Body of pancreas (tissue), 4 donors: ENCODE results near the gene TBX21. TPM values are rescaled to one million over a fixed set of nuclear protein-coding genes. Genes with fewer than 3 reads are reported as not detected.

Source experiments
- ATAC-seq: fragments of 150-250 bp; one replicate; pipeline ENCODE4 v1.9.1; 2016
- DNase-seq, 4 donors: peaks; one replicate each; pipeline ENCODE4 v3.0.0-alpha.2; 2019
- H3K27ac ChIP-seq, 4 donors: fragments of 200-600 bp; sonication (generic); 1 replicate in 3 of 4; 2 replicates in 1 of 4; pipeline versions ENCODE4 v1.5.1 to v1.6.1; 2016 to 2019; ENCODE audit warnings: mild to moderate bottlenecking in 1 of 4, mixed read lengths in 1 of 4, moderate library complexity in 1 of 4
- H3K27me3 ChIP-seq, 2 donors: fragments of 200-600 bp; sonication (generic); one replicate each; pipeline ENCODE4 v1.6.0; 2016; ENCODE audit warnings: mild to moderate bottlenecking in 1 of 2
- H3K36me3 ChIP-seq, 2 donors: fragments of 200-600 bp; sonication (generic); replicated peaks in 1 of 2; 2 replicates each; pipeline ENCODE4 v1.5.1; 2016; ENCODE audit warnings: low read depth in 2 of 2; ENCODE audit not compliant: insufficient read depth in 1 of 2
- H3K4me1 ChIP-seq: fragments of 200-600 bp; sonication (generic); one replicate; pipeline ENCODE4 v1.6.0; 2016
- H3K4me3 ChIP-seq, 2 donors: fragments of 200-600 bp; sonication (generic); 1 replicate in 1 of 2; 2 replicates in 1 of 2; pipeline ENCODE4 v1.5.1; 2016 to 2019
- H3K9me3 ChIP-seq, 3 donors: fragments of 200-600 bp; sonication (generic); 1 replicate in 2 of 3; 2 replicates in 1 of 3; pipeline ENCODE4 v1.5.1; 2016
- POLR2A ChIP-seq, 3 donors: fragments of 450-650 bp; IDR thresholded peaks; one replicate each; pipeline ENCODE4 v1.6.1; 2016; ENCODE audit warnings: antibody characterized with exemption in 3 of 3, mild to moderate bottlenecking in 2 of 3
- WGBS, 2 donors: methylation state at CpG; one replicate each; pipeline ENCODE4 v1.1.5; 2017; 5-methylcytosine and 5-hydroxymethylcytosine counted together
- intact Hi-C: fragments of 100-400 bp; cut with DNase I; formaldehyde crosslinking; loops from one replicate; pipeline ENCODE4 v1.15.1; 2023
- total RNA-seq, 2 donors: library from RNA; depleted of rRNA; stranded (reverse); fragments of >200 nt; gene quantifications; one replicate each; pipeline ENCODE4 v1.1.0, GENCODE V29; 2016
- TF ChIP-seq, protein P1 (sequence below), 7 experiments: fragments of 450-650 bp in 4 of 7; fragments of 200-600 bp in 3 of 7; sonication (generic) in 3 of 7; IDR thresholded peaks; one replicate each; pipeline ENCODE4 v1.5.1; 2016 to 2019; ENCODE audit warnings: antibody characterized with exemption in 7 of 7

TBX21 gene
- total RNA-seq, 2 donors from 2014 or later: 1.0 TPM; not detected in 1

DNA sequence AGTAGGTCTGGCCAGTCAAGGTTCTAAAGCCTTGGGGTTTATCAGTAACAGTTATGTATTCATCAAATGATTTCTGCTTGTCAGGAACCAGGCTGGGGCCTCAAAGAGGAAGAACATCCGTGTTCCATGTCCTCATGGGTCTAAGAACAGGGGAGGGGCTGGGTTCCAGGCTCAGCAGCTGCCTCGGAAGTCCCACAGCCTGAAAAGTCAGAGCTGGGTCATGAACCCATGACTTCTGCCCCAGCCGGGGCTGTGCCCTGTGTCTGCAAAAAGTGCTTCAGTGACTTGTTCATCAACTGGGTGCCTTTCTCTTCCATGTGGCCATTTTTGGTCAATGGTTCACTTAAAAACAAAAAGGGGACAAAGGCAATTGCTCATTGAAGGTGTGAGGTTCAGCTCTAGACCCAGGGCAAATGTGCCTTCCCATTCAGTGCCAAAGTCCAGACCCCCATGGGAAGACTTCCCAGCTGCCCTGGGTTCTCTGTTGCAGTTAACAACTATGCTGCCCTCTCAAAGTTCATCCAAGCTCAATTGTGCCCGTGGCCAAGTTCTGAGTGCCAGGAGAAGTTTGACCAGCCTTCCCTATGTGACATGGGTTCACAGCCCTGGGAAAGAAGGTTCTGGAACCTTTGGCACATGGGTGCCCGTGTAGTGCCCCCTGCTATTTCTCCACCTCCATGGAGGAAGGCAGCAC, 20.6 kb upstream of the TBX21 start:
- no peak for ATAC-seq
- intact Hi-C loops: no loop called here
- no peaks in the 10 kb centered on the region for H3K27me3 ChIP-seq
- H3K9me3 ChIP-seq: no peaks in the 10 kb centered on the region
- TF ChIP-seq POLR2A (IDR thresholded peaks at IDR 0.05): no peak
- TF ChIP-seq, protein P1, sequence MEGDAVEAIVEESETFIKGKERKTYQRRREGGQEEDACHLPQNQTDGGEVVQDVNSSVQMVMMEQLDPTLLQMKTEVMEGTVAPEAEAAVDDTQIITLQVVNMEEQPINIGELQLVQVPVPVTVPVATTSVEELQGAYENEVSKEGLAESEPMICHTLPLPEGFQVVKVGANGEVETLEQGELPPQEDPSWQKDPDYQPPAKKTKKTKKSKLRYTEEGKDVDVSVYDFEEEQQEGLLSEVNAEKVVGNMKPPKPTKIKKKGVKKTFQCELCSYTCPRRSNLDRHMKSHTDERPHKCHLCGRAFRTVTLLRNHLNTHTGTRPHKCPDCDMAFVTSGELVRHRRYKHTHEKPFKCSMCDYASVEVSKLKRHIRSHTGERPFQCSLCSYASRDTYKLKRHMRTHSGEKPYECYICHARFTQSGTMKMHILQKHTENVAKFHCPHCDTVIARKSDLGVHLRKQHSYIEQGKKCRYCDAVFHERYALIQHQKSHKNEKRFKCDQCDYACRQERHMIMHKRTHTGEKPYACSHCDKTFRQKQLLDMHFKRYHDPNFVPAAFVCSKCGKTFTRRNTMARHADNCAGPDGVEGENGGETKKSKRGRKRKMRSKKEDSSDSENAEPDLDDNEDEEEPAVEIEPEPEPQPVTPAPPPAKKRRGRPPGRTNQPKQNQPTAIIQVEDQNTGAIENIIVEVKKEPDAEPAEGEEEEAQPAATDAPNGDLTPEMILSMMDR (IDR thresholded peaks at IDR 0.05): no peak
- no peaks in the 10 kb centered on the region for H3K36me3 ChIP-seq
- WGBS, 2 donors: 50 to 75% methylated on average over 2 to 5 of the region's 5 CpGs
- H3K27ac ChIP-seq: no peak overlapping the region
- DNase-seq: no peak
- no peaks in the 10 kb centered on the region for H3K4me1 ChIP-seq
- H3K4me3 ChIP-seq: no peak overlapping the region

DNA sequence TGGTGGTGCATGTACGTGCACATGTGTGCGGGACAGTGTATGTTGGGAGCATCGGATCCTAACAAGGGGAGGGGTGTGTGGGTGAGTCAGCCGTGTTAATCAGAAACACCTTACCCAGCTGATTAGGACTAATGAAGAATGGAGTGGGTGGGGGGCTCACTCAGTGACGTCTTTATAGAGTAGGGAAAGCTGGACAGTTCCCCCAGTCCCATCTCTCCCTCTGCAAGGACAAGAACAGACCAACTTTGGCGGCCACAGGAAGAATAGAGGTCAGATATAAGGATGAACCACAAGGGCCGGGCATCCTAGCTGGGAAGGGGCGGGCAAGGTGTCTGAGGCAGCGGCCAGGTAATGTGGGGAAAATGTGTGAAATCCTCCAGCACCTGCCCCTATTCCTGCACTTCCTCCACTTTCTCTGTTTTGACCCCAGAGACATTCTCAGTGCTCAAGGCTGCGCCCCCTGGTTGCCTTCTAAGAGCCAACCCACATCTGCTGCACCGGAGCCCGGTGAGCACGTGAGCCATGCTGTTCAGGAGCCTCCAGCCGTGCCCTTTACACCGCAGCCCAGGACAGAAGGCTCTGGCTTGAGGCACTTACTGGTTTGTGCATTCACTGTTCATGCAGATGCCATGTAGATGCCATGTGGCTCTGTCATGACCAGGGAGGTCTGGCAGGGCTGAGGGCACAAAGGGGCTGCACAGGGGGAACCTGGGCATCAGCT, 18.9 kb upstream of the TBX21 start:
- 39 to 43% methylated on average over 14 to 15 of the region's 15 CpGs for WGBS, 2 donors
- Histone ChIP-seq H3K36me3 (no peaks in the 10 kb centered on the region), H3K4me1 (no peaks in the 10 kb centered on the region), H3K4me3 (no peak overlapping the region), H3K27me3 (no peaks in the 10 kb centered on the region), H3K9me3 (no peaks in the 10 kb centered on the region), H3K27ac (no peak overlapping the region)
- intact Hi-C loops: no loop called here
- no peak for ATAC-seq
- DNase-seq: no peak
- TF ChIP-seq POLR2A (IDR thresholded peaks at IDR 0.05): no peak
- TF ChIP-seq, protein P1 (IDR thresholded peaks at IDR 0.05): no peak

DNA sequence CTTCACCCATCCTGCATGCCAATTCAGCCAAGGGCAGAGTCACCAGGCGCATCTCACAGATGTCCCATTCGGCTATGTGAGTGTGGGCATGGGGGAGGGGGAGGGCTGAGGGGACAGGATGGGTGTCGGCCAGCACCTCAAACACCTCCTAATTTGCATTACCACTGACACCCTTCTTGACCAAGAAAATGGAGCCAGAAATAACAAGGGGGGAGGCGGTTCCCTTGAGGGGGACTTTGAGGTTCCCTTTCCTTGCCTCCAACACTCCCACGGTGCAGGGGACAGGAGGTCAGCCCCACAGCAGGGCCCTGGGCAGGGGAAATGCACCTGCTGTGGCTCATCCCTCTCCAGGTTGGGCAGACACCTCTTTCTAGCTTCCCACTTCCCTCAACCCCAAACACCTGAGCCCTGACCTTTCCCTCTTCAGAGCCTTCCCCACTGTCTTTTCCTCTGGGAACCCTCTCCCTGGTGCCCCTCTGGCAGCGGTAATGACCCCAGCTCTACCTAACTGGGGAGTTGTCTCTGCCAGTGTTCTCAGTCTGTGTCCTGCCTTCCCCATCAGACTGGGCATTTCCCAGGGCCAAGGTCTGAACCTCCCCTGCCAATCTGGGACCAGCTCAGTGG, 18.2 kb upstream of the TBX21 start:
- DNase-seq (no peak), ATAC-seq (no peak)
- intact Hi-C loops: no loop called here
- Histone ChIP-seq H3K27me3 (no peaks in the 10 kb centered on the region), H3K27ac (no peak overlapping the region), H3K4me3 (no peak overlapping the region), H3K4me1 (no peaks in the 10 kb centered on the region), H3K9me3 (no peaks in the 10 kb centered on the region), H3K36me3 (no peaks in the 10 kb centered on the region)
- TF ChIP-seq, protein P1 (IDR thresholded peaks at IDR 0.05): no peak
- no peak for TF ChIP-seq POLR2A (IDR thresholded peaks at IDR 0.05)
- 54 to 71% methylated on average over 3 to 6 of the region's 6 CpGs for WGBS, 2 donors

DNA sequence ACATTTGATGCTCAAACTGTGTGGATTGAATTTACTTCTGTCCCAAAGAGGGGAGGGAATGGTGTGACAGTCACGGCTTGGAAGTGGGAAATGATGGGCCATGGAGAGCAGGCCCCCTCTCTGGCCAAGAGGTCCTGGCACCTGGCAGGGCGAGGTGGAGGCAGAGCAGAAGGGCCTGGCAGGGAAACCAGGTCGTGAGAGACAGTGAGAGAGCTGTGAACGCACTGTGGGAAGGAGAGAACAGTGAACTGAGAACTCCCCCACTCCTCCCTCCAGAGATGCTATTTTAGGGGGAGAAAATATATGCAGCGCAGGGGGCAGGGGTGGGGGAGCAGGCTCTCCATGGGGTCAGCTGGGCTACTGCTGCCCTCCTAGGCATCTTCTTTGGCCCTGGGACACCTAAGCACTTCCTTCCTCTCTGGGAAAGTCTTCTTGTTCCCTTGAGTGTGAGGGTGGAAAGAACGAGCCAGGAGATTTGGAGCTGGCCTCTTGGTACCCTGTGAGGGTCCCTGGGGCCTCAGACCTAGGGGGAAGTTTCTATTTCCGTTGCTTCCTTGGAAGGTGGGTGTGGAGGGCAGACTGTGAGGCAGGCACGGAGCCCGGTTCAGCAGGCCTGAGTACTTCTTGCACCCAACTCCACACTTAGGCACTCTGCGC, 17.2 kb upstream of the TBX21 start:
- TF ChIP-seq, protein P1 (IDR thresholded peaks at IDR 0.05): no peak
- no peak for TF ChIP-seq POLR2A (IDR thresholded peaks at IDR 0.05)
- Histone ChIP-seq H3K4me1 (no peaks in the 10 kb centered on the region), H3K27ac (no peak overlapping the region), H3K36me3 (no peaks in the 10 kb centered on the region), H3K4me3 (no peak overlapping the region), H3K27me3 (peaks cover 0 to 3% of the 10 kb centered on the region in 2 donors), H3K9me3 (no peaks in the 10 kb centered on the region)
- intact Hi-C loops: no loop called here
- ATAC-seq (no peak), DNase-seq (no peak)
- WGBS, 2 donors: 65 to 69% methylated on average over 10 of the region's 10 CpGs
